NB4 (cell line): ENCODE measurements around the gene NCL.

ENCODE experiments used
- DNase-seq: peaks from one replicate; pipeline ENCODE4 v3.0.0; 2010; ENCODE audit warnings: low read depth
- H3K4me3 ChIP-seq: one replicate; pipeline ENCODE4 v1.5.1; 2011; ENCODE audit warnings: mild to moderate bottlenecking, low read depth, low read length, moderate library complexity
- CTCF ChIP-seq: IDR thresholded peaks from one replicate; pipeline ENCODE4 v1.5.1; 2012; ENCODE audit warnings: low read depth, low read length
- MAX ChIP-seq: IDR thresholded peaks from 2 replicates; pipeline ENCODE4 v1.6.1; 2011; ENCODE audit warnings: low read depth, low read length
- MYC ChIP-seq: IDR thresholded peaks from 2 replicates; pipeline ENCODE4 v1.6.1; 2011; ENCODE audit warnings: low read depth, low read length
- POLR2A ChIP-seq: IDR thresholded peaks from 2 replicates; pipeline ENCODE4 v1.6.1; 2011; ENCODE audit warnings: mild to moderate bottlenecking; ENCODE audit not compliant: insufficient read length; ENCODE audit errors: extremely low read depth

NCL gene

GRCh38 chr2:231475965-231476364, 11.7 kb upstream of the NCL start:
- H3K4me3 ChIP-seq: no peak overlapping the region
- TF ChIP-seq CTCF (no peak), POLR2A (no peak), MYC (no peak)
- DNase-seq: no peak

- no peak overlapping the region for H3K4me3 ChIP-seq
- TF ChIP-seq MAX (no peak), POLR2A (no peak), MYC (no peak), CTCF (no peak)
Observed at GRCh38 chr2:231472816-231473215, 8.5 kb upstream of the NCL start.

GRCh38 chr2:231470246-231470900, 6.1 kb upstream of the NCL start:
- no peak for TF ChIP-seq CTCF
- no peak for TF ChIP-seq MAX
- no peak for TF ChIP-seq POLR2A
- no peak for TF ChIP-seq MYC
- no peak for DNase-seq

More at GRCh38 chr2:231472816-231473215, 8.5 kb upstream of the NCL start:
- no peak for DNase-seq

GRCh38 chr2:231469583-231469950, 5.3 kb upstream of the NCL start:
- no peak overlapping the region for H3K4me3 ChIP-seq
- TF ChIP-seq MYC (no peak), MAX (no peak), POLR2A (no peak), CTCF (no peak)
- DNase-seq: peak; percentile 68

More at GRCh38 chr2:231470246-231470900, 6.1 kb upstream of the NCL start:
- H3K4me3 ChIP-seq: no peak overlapping the region

GRCh38 chr2:231467613-231468530, 3.6 kb upstream of the NCL start:
- no peak for DNase-seq
- H3K4me3 ChIP-seq: no peak overlapping the region
- TF ChIP-seq POLR2A: no peak
- TF ChIP-seq MAX: no peak
- no peak for TF ChIP-seq MYC
- no peak for TF ChIP-seq CTCF

- DNase-seq: no peak
- no peak overlapping the region for H3K4me3 ChIP-seq
- no peak for TF ChIP-seq POLR2A
- TF ChIP-seq MAX: no peak
- no peak for TF ChIP-seq MYC
- no peak for TF ChIP-seq CTCF
Observed at GRCh38 chr2:231467016-231467545, 2.8 kb upstream of the NCL start.
